Panc1 (cell line): ENCODE results near the gene HSF2. TPM values are rescaled to one million over a fixed set of nuclear protein-coding genes. Genes with fewer than 3 reads are reported as not detected.

Source experiments
- ATAC-seq: fragments of 200-7000 bp; cut with Tn5 transposase; 2 replicates; pipeline ENCODE4 v1.9.1; 2020; ENCODE audit warnings: mild to moderate bottlenecking, moderate library complexity
- BruUV-seq: library from RNA; stranded (reverse); fragments of 400-500 nt; replicated peaks from 2 replicates; lab custom pipeline; 2021; lab: Mats Ljungman, UMichigan
- CTCF ChIA-PET: fragments of 300-600 bp; sonication (Branson Sonifier 250); formaldehyde crosslinking; loops from one replicate; lab custom pipeline; 2022; ENCODE audit warnings: antibody characterized with exemption; lab: Charles Lee
- POLR2A ChIA-PET: fragments of 300-600 bp; sonication (Branson Sonifier 250); formaldehyde crosslinking; loops from one replicate; lab custom pipeline; 2022; ENCODE audit warnings: antibody characterized with exemption; lab: Charles Lee
- DNase-seq: peaks from one replicate; pipeline ENCODE4 v3.0.0-alpha.2; 2010; ENCODE audit warnings: low read depth, low spot score
- H3K27ac ChIP-seq: 2 replicates; pipeline ENCODE4 v1.5.1; 2011; ENCODE audit warnings: mild to moderate bottlenecking, low read length, inconsistent platforms
- H3K27me3 ChIP-seq: fragments of 200-500 bp; sonication (Bioruptor generic); 2 replicates; pipeline ENCODE4 v1.6.0; 2014; ENCODE audit warnings: low read length, inconsistent platforms; ENCODE audit not compliant: control insufficient read depth, insufficient read depth
- H3K36me3 ChIP-seq: fragments of 200-500 bp; sonication (Bioruptor generic); 2 replicates; pipeline ENCODE4 v1.5.1; 2014; ENCODE audit warnings: inconsistent platforms, mild to moderate bottlenecking, low read length, moderate library complexity; ENCODE audit not compliant: control insufficient read depth, insufficient read depth
- H3K4me1 ChIP-seq: 2 replicates; pipeline ENCODE4 v1.5.1; 2011; ENCODE audit warnings: inconsistent platforms, mild to moderate bottlenecking, low read length, moderate library complexity; ENCODE audit not compliant: control insufficient read depth, insufficient read depth
- H3K4me3 ChIP-seq, 2 experiments: 2 replicates each; pipeline ENCODE4 v1.5.1; 2011 to 2012; ENCODE audit warnings: low read depth in 2 of 2, low read length in 2 of 2, mild to moderate bottlenecking in 2 of 2, inconsistent platforms in 1 of 2, moderate library complexity in 1 of 2
- H3K9me3 ChIP-seq: fragments of 200-500 bp; sonication (Bioruptor generic); 2 replicates; pipeline ENCODE4 v1.5.1; 2014; ENCODE audit warnings: low read depth, mild to moderate bottlenecking, inconsistent platforms, low read length, moderate library complexity; ENCODE audit not compliant: control insufficient read depth, insufficient read depth
- CTCF ChIP-seq: fragments of 450-650 bp; IDR thresholded peaks from 2 replicates; pipeline ENCODE4 v1.5.1; 2017; ENCODE audit warnings: mild to moderate bottlenecking
- POLR2AphosphoS5 ChIP-seq: IDR thresholded peaks from 2 replicates; pipeline ENCODE4 v1.6.1; 2012; ENCODE audit warnings: mild to moderate bottlenecking, low read depth, low read length, moderate library complexity
- REST ChIP-seq, 2 experiments: IDR thresholded peaks; 2 replicates each; pipeline ENCODE4 v1.6.1; 2011 to 2012; ENCODE audit warnings: low read depth in 2 of 2, control low read depth in 1 of 2, low read length in 1 of 2, mild to moderate bottlenecking in 1 of 2, moderate library complexity in 1 of 2; ENCODE audit not compliant: insufficient read depth in 1 of 2
- SIN3A ChIP-seq: IDR thresholded peaks from 2 replicates; pipeline ENCODE4 v1.6.1; 2012; ENCODE audit warnings: low read depth, mild to moderate bottlenecking, low read length, moderate library complexity, borderline replicate concordance; ENCODE audit not compliant: insufficient read depth
- TCF7L2 ChIP-seq: IDR thresholded peaks from 2 replicates; pipeline ENCODE4 v1.6.1; 2011; ENCODE audit warnings: mild to moderate bottlenecking, low read depth, low read length, inconsistent platforms
- in situ Hi-C: cut with HindIII; loops from 2 replicates; pipeline ENCODE4 v1.10.0; 2016; ENCODE audit warnings: low sequenced_read_pairs, low pct_unique_long_range_greater_than_20kb
- intact Hi-C: fragments of 100-400 bp; cut with micrococcal nuclease; formaldehyde crosslinking; loops from one replicate; pipeline ENCODE4 v1.10.0; 2022; ENCODE audit not compliant: unreplicated experiment
- total RNA-seq: library from RNA; stranded (reverse); gene quantifications from one replicate; pipeline ENCODE4 v1.2.1, GENCODE V29; 2021; ENCODE audit not compliant: unreplicated experiment

The HSF2 gene
- total RNA-seq, 1 experiment from 2014 or later = 21.1 TPM

GRCh38 chr6:122392564-122393350, 6.7 kb upstream of the HSF2 start:
- ChIA-PET POLR2A (no interaction called here), CTCF (no interaction called here)
- intact Hi-C loops = no loop called here
- ATAC-seq = no peak
- Histone ChIP-seq H3K9me3 (no peaks in the 10 kb centered on the region), H3K36me3 (no peaks in the 10 kb centered on the region), H3K4me3 (no peak overlapping the region), H3K27me3 (peaks cover 4% of the 10 kb centered on the region; the same call in 1 of the 2 replicates), H3K4me1 (no peaks in the 10 kb centered on the region), H3K27ac (no peak overlapping the region)
- in situ Hi-C loops = no loop called here
- no peak for DNase-seq
- BruUV-seq = no TSS peak
- no peak for TF ChIP-seq CTCF
- TF ChIP-seq SIN3A = no peak
- TF ChIP-seq TCF7L2 = no peak
- no peak for TF ChIP-seq POLR2AphosphoS5
- TF ChIP-seq REST (IDR thresholded peaks at IDR 0.05; ENCODE audit: insufficient read depth in 1 of 2, low read depth in 2 of 2, low read length in 1 of 2) = no peak

- in situ Hi-C loops (no loop called here), intact Hi-C loops (no loop called here)
- Histone ChIP-seq H3K4me1 (peaks cover under 1% of the 10 kb centered on the region; the same call in 1 of the 2 replicates), H3K4me3 (no peak overlapping the region), H3K9me3 (no peaks in the 10 kb centered on the region), H3K27me3 (peaks cover 4% of the 10 kb centered on the region; the same call in 1 of the 2 replicates), H3K36me3 (no peaks in the 10 kb centered on the region), H3K27ac (no peak overlapping the region)
- no peak for DNase-seq
- no TSS peak for BruUV-seq
- ChIA-PET POLR2A (no interaction called here), CTCF (no interaction called here)
- ATAC-seq = peak; percentile 58; the same call in 1 of the 2 replicates
- no peak for TF ChIP-seq CTCF
- no peak for TF ChIP-seq REST (IDR thresholded peaks at IDR 0.05; ENCODE audit: insufficient read depth in 1 of 2, low read depth in 2 of 2, low read length in 1 of 2)
- no peak for TF ChIP-seq TCF7L2
- no peak for TF ChIP-seq SIN3A
- no peak for TF ChIP-seq POLR2AphosphoS5
These were observed 6.0 kb upstream of the HSF2 start for GRCh38 chr6:122393351-122393896.
